HepG2 (cell line): ENCODE measurements around the gene PDHX. TPM values are rescaled to one million over a fixed set of nuclear protein-coding genes. Genes with fewer than 3 reads are reported as not detected.

Experiments
- ATAC-seq: fragments of 200-7000 bp; cut with Tn5 transposase; 3 replicates; pipeline ENCODE4 v1.9.1; 2020; ENCODE audit warnings: mild to moderate bottlenecking, moderate library complexity
- BruUV-seq: library from RNA; stranded (reverse); fragments of 400-500 nt; replicated peaks from 2 replicates; lab custom pipeline; 2021; lab: Mats Ljungman, UMichigan
- CTCF ChIA-PET: fragments of 300-600 bp; formaldehyde crosslinking; extraction: SDS; loops from one replicate; lab custom pipeline; 2021; ENCODE audit warnings: low total read pairs, inconsistent platforms, low intra/inter-chr PET ratio; lab: Yijun Ruan, JAX
- POLR2A ChIA-PET: fragments of 350-600 bp; sonication (Branson Sonifier 250); formaldehyde crosslinking; loops from one replicate; lab custom pipeline; 2020; ENCODE audit warnings: antibody characterized with exemption, inconsistent platforms; lab: Yijun Ruan, JAX
- DNase-seq: peaks from one replicate; pipeline ENCODE4 v3.0.0-alpha.2; 2015; ENCODE audit warnings: low spot score
- FAIRE-seq: peaks from 3 replicates; lab custom pipeline; 2011; peaks lifted over from hg19 to GRCh38; lab: Jason Lieb, UNC
- H2AFZ ChIP-seq: one replicate; pipeline ENCODE4 v1.6.1; 2011; ENCODE audit warnings: low read length, inconsistent platforms
- H3K27ac ChIP-seq: fragments of 300-600 bp; 3 replicates; pipeline ENCODE4 v1.8.0; 2011; ENCODE audit warnings: mixed run types, mild to moderate bottlenecking, mixed read lengths, low read length, inconsistent platforms; ENCODE audit not compliant: insufficient read depth; ENCODE audit errors: extremely low read length
- H3K27me3 ChIP-seq, 2 experiments: fragments of 200-600 bp in 1 of 2; 2 replicates in 1 of 2; 3 replicates in 1 of 2; pipeline versions ENCODE4 v1.6.0 to v1.8.0; 2011; ENCODE audit warnings: low read length in 2 of 2, mild to moderate bottlenecking in 2 of 2, moderate library complexity in 2 of 2, inconsistent platforms in 1 of 2; ENCODE audit not compliant: insufficient read depth in 2 of 2, control insufficient read depth in 1 of 2
- H3K36me3 ChIP-seq, 2 experiments: fragments of 200-600 bp in 1 of 2; replicated peaks in 1 of 2; 2 replicates in 1 of 2; 3 replicates in 1 of 2; pipeline versions ENCODE4 v1.5.1 to v1.8.0; 2011; ENCODE audit warnings: low read length in 2 of 2, inconsistent platforms in 1 of 2; ENCODE audit not compliant: insufficient read depth in 2 of 2, control insufficient read depth in 1 of 2
- H3K4me1 ChIP-seq: 2 replicates; pipeline ENCODE4 v1.5.1; 2012; ENCODE audit warnings: low read length, inconsistent platforms; ENCODE audit not compliant: insufficient read depth
- H3K4me2 ChIP-seq: 2 replicates; pipeline ENCODE4 v1.6.0; 2011; ENCODE audit warnings: low read depth, low read length, inconsistent platforms
- H3K4me3 ChIP-seq, 3 experiments: fragments of 200-600 bp in 1 of 3; sonication (generic), shearing (Covaris generic) in 1 of 3; replicated peaks in 1 of 3; 2 replicates each; pipeline ENCODE4 v1.5.1; 2011 to 2016; ENCODE audit warnings: low read length in 3 of 3, inconsistent platforms in 2 of 3, low read depth in 2 of 3, mild to moderate bottlenecking in 2 of 3, control low read depth in 1 of 3, mixed read lengths in 1 of 3; ENCODE audit not compliant: insufficient read depth in 1 of 3
- H3K79me2 ChIP-seq: one replicate; pipeline ENCODE4 v1.6.1; 2011; ENCODE audit warnings: low read length, inconsistent platforms; ENCODE audit not compliant: insufficient read depth
- H3K9ac ChIP-seq: 2 replicates; pipeline ENCODE4 v1.6.0; 2011; ENCODE audit warnings: mild to moderate bottlenecking, low read depth, low read length, inconsistent platforms; ENCODE audit not compliant: insufficient read depth
- H3K9me3 ChIP-seq: 2 replicates; pipeline ENCODE4 v1.5.1; 2012; ENCODE audit warnings: mild to moderate bottlenecking, low read length
- H4K20me1 ChIP-seq: 2 replicates; pipeline ENCODE4 v1.6.0; 2011; ENCODE audit warnings: inconsistent platforms, mild to moderate bottlenecking, low read length, moderate library complexity; ENCODE audit not compliant: insufficient read depth
- ARHGAP35 ChIP-seq: sonication (generic); formaldehyde crosslinking; IDR thresholded peaks from 2 replicates; pipeline ENCODE4 v1.9.0; 2022; ENCODE audit warnings: mild to moderate bottlenecking, inconsistent platforms, moderate library complexity, missing genetic modification reagents, borderline replicate concordance
- BCL6 ChIP-seq: IDR thresholded peaks from 2 replicates; pipeline ENCODE4 v1.6.1; 2016; ENCODE audit warnings: missing genetic modification reagents, missing compliant biosample characterization
- CEBPB ChIP-seq: IDR thresholded peaks from 2 replicates; pipeline ENCODE4 v1.6.1; 2011; ENCODE audit warnings: low read depth, low read length, improper control_type of control experiment, borderline replicate concordance
- FLYWCH1 ChIP-seq: sonication (generic); formaldehyde crosslinking; IDR thresholded peaks from 2 replicates; pipeline ENCODE4 v1.8.1; 2023; ENCODE audit warnings: mild to moderate bottlenecking, missing genetic modification reagents
- FOXA1 ChIP-seq, 2 experiments: fragments of 450-650 bp in 1 of 2; sonication (generic) in 1 of 2; formaldehyde crosslinking in 1 of 2; IDR thresholded peaks; 2 replicates each; pipeline versions ENCODE4 v1.4.0 to v1.6.1; 2016 to 2020; ENCODE audit warnings: missing genetic modification reagents in 1 of 2
- FOXA3 ChIP-seq: IDR thresholded peaks from 2 replicates; pipeline ENCODE4 v1.6.1; 2016; ENCODE audit warnings: missing genetic modification reagents, missing compliant biosample characterization
- HNF4A ChIP-seq: sonication (generic); formaldehyde crosslinking; IDR thresholded peaks from 2 replicates; pipeline ENCODE4 v1.4.0; 2020; ENCODE audit warnings: missing genetic modification reagents
- KDM6A ChIP-seq: IDR thresholded peaks from 2 replicates; pipeline ENCODE4 v1.6.1; 2016; ENCODE audit warnings: low read depth
- RXRB ChIP-seq: IDR thresholded peaks from 2 replicates; pipeline ENCODE4 v1.6.1; 2016; ENCODE audit warnings: borderline replicate concordance, missing genetic modification reagents, missing compliant biosample characterization
- SOX13 ChIP-seq, 3 experiments: fragments of 450-650 bp in 1 of 3; sonication (generic) in 1 of 3; formaldehyde crosslinking in 1 of 3; IDR thresholded peaks in 2 of 3; conservative IDR thresholded peaks in 1 of 3; 2 replicates each; pipeline versions ENCODE4 v1.5.0 to v1.6.1; 2016 to 2020; ENCODE audit warnings: antibody characterized with exemption in 1 of 3, mild to moderate bottlenecking in 1 of 3, missing compliant biosample characterization in 1 of 3, missing genetic modification reagents in 1 of 3, moderate library complexity in 1 of 3
- ZNF772 ChIP-seq: sonication (generic); formaldehyde crosslinking; IDR thresholded peaks from 2 replicates; pipeline ENCODE4 v1.5.0; 2020; ENCODE audit warnings: mild to moderate bottlenecking, missing genetic modification reagents
- WGBS: methylation state at CpG from one replicate; pipeline ENCODE4 v1.1.6; 2017; ENCODE audit warnings: low lambda C conversion rate; 5-methylcytosine and 5-hydroxymethylcytosine counted together
- in situ Hi-C: cut with HindIII; loops from 2 replicates; pipeline ENCODE4 v1.10.0; 2017; ENCODE audit warnings: low pct_unique_long_range_greater_than_20kb; ENCODE audit not compliant: extremely low pct_ligation_motif_present
- intact Hi-C: fragments of 100-400 bp; cut with micrococcal nuclease; formaldehyde crosslinking; loops from one replicate; pipeline ENCODE4 v1.10.0; 2022; ENCODE audit not compliant: unreplicated experiment
- polyA plus RNA-seq, 8 experiments: library from polyadenylated mRNA; depleted of rRNA in 3 of 8; stranded (reverse) in 7 of 8; unstranded in 1 of 8; fragments of >200 nt; fragmentation: Illumina TruSeq in 4 of 8; extraction: Trizol in 4 of 8; gene quantifications; 2 replicates each; pipeline versions ENCODE4 v1.2.1 to v1.2.3, GENCODE V29; 2011 to 2016; ENCODE audit warnings: low read depth in 4 of 8, missing spikeins in 1 of 8, mixed read lengths in 1 of 8; ENCODE audit not compliant: insufficient read depth in 1 of 8
- total RNA-seq, 5 experiments: library from RNA; depleted of rRNA; stranded (reverse); fragments of >200 nt; fragmentation: Illumina TruSeq; extraction: Trizol; gene quantifications; 2 replicates each; pipeline ENCODE4 v1.2.3, GENCODE V29; 2016; ENCODE audit warnings: low read depth in 1 of 5
- TF ChIP-seq, protein P1 (sequence below): sonication (generic); formaldehyde crosslinking; IDR thresholded peaks from 2 replicates; pipeline ENCODE4 v1.4.0; 2020; ENCODE audit warnings: mild to moderate bottlenecking, missing genetic modification reagents
- TF ChIP-seq, protein P2 (sequence below): sonication (generic); formaldehyde crosslinking; IDR thresholded peaks from 2 replicates; pipeline ENCODE4 v1.8.0; 2022; ENCODE audit warnings: mild to moderate bottlenecking, missing genetic modification reagents
- TF ChIP-seq, protein P3 (sequence below): sonication (generic); formaldehyde crosslinking; conservative IDR thresholded peaks from 2 replicates; pipeline ENCODE4 v1.4.0; 2020; ENCODE audit warnings: mild to moderate bottlenecking, missing genetic modification reagents, moderate library complexity

Gene PDHX
- total and polyA plus RNA-seq, 2 of the 13 experiments (the other 11 are each of a cell fraction or from before 2014, with no cell fraction given): 41.0 to 73.8 TPM

DNA sequence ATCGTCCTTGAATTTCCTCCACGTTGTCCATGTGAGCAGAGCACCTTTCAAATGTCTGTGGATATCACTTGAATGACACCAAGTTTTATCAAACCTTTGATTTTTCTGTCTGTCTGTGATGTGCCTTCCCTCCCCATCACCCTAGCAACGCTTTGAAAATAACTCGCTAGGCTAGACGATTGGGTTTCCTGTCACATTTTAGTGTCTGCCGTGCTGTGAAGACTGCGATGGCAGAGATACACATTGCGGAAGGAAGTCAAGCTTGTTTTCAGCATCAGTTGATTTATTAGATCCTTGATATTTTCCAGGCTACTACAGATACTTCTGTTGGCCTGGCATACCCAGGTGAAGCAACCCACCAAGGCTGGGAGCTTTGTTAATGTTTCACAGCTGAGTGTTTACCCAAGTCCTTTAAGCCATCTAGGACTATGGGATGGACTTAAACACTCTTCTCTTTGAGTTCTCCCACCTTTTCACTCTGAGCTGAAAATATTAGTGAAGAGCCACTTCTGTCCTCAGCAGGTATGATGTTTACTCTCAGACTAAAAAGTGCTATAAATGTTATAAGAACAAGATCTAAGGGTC, 128.9 kb downstream of the PDHX start:
- Histone ChIP-seq H3K36me3 (no peaks in the 10 kb centered on the region), H3K4me2 (peak overlapping the region; percentile 43), H4K20me1 (no peaks in the 10 kb centered on the region), H3K4me3 (no peak overlapping the region), H2AFZ (no peak overlapping the region), H3K9ac (no peak overlapping the region), H3K4me1 (peaks cover 18% of the 10 kb centered on the region), H3K79me2 (no peaks in the 10 kb centered on the region), H3K27ac (no peak overlapping the region), H3K9me3 (no peaks in the 10 kb centered on the region), H3K27me3 (peaks cover 0 to 3% of the 10 kb centered on the region in 2 experiments; a peak in 1 of 5 replicates)
- intact Hi-C loops: no loop called here
- ATAC-seq: peak; percentile 100
- WGBS: 24% methylated on average over 8 of the region's 8 CpGs
- peak; percentile 92 for FAIRE-seq
- DNase-seq: peak; percentile 64
- CTCF ChIA-PET: no interaction called here
- POLR2A ChIA-PET: interaction anchor here (0.8 kb wide), 1 partner anchor 28 kb away, joined by 3 read pairs; no protein-coding TSS in a partner anchor
- no TSS peak for BruUV-seq
- in situ Hi-C loops: no loop called here
- TF ChIP-seq RXRB (CRISPR knock-in tag): no peak
- TF ChIP-seq, protein P1, sequence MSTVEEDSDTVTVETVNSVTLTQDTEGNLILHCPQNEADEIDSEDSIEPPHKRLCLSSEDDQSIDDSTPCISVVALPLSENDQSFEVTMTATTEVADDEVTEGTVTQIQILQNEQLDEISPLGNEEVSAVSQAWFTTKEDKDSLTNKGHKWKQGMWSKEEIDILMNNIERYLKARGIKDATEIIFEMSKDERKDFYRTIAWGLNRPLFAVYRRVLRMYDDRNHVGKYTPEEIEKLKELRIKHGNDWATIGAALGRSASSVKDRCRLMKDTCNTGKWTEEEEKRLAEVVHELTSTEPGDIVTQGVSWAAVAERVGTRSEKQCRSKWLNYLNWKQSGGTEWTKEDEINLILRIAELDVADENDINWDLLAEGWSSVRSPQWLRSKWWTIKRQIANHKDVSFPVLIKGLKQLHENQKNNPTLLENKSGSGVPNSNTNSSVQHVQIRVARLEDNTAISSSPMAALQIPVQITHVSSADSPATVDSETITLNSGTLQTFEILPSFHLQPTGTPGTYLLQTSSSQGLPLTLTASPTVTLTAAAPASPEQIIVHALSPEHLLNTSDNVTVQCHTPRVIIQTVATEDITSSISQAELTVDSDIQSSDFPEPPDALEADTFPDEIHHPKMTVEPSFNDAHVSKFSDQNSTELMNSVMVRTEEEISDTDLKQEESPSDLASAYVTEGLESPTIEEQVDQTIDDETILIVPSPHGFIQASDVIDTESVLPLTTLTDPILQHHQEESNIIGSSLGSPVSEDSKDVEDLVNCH (CRISPR knock-in tag): no peak
- TF ChIP-seq CEBPB: peak; percentile 79
- TF ChIP-seq, protein P2, sequence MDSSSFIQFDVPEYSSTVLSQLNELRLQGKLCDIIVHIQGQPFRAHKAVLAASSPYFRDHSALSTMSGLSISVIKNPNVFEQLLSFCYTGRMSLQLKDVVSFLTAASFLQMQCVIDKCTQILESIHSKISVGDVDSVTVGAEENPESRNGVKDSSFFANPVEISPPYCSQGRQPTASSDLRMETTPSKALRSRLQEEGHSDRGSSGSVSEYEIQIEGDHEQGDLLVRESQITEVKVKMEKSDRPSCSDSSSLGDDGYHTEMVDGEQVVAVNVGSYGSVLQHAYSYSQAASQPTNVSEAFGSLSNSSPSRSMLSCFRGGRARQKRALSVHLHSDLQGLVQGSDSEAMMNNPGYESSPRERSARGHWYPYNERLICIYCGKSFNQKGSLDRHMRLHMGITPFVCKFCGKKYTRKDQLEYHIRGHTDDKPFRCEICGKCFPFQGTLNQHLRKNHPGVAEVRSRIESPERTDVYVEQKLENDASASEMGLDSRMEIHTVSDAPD (CRISPR knock-in tag): no peak
- peak; percentile 33; the same call in 1 of the 2 replicates for TF ChIP-seq HNF4A (CRISPR knock-in tag)
- TF ChIP-seq FOXA3 (CRISPR knock-in tag): peak; percentile 65
- TF ChIP-seq, protein P3, sequence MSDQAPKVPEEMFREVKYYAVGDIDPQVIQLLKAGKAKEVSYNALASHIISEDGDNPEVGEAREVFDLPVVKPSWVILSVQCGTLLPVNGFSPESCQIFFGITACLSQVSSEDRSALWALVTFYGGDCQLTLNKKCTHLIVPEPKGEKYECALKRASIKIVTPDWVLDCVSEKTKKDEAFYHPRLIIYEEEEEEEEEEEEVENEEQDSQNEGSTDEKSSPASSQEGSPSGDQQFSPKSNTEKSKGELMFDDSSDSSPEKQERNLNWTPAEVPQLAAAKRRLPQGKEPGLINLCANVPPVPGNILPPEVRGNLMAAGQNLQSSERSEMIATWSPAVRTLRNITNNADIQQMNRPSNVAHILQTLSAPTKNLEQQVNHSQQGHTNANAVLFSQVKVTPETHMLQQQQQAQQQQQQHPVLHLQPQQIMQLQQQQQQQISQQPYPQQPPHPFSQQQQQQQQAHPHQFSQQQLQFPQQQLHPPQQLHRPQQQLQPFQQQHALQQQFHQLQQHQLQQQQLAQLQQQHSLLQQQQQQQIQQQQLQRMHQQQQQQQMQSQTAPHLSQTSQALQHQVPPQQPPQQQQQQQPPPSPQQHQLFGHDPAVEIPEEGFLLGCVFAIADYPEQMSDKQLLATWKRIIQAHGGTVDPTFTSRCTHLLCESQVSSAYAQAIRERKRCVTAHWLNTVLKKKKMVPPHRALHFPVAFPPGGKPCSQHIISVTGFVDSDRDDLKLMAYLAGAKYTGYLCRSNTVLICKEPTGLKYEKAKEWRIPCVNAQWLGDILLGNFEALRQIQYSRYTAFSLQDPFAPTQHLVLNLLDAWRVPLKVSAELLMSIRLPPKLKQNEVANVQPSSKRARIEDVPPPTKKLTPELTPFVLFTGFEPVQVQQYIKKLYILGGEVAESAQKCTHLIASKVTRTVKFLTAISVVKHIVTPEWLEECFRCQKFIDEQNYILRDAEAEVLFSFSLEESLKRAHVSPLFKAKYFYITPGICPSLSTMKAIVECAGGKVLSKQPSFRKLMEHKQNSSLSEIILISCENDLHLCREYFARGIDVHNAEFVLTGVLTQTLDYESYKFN (CRISPR knock-in tag): peak; percentile 35; the same call in 1 of the 2 replicates
- no peak for TF ChIP-seq SOX13 (IDR thresholded peaks at IDR 0.05)
- peak in 1 of 2 experiments; percentile 34; a peak in 1 of 4 replicates for TF ChIP-seq SOX13 (CRISPR knock-in tag; conservative IDR thresholded peaks at IDR 0.05 in 1 of 2, IDR thresholded peaks at IDR 0.05 in 1 of 2)
- no peak for TF ChIP-seq KDM6A (CRISPR knock-in tag)
- no peak for TF ChIP-seq FLYWCH1 (CRISPR knock-in tag)
- TF ChIP-seq ARHGAP35 (CRISPR knock-in tag): no peak
- TF ChIP-seq FOXA1 (IDR thresholded peaks at IDR 0.05): no peak
- peak; percentile 62 for TF ChIP-seq FOXA1 (CRISPR knock-in tag; IDR thresholded peaks at IDR 0.05)
- TF ChIP-seq BCL6 (CRISPR knock-in tag): no peak
- TF ChIP-seq ZNF772 (CRISPR knock-in tag): no peak
